Measurements from ENCODE around the gene ZFAND5.

Gene ZFAND5

GRCh38 chr9:72364679-72365524, at the start of gene ZFAND5:
Gene ZFAND5, minus strand, starts transcription at chr9:72365208. Its CDS starts 4,430 bp downstream, at chr9:72360778.
- TF ChIP-seq CTCF (IDR thresholded peaks at IDR 0.05; ENCODE audit: low read depth, low read length), result no peak
- peak within 1 kb of the TSS; percentile 81 for H3K4me3 ChIP-seq (ENCODE audit: low read depth, low read length)

GRCh38 chr9:72412483-72413040, 47.6 kb upstream of the ZFAND5 start:
- no peak overlapping the region for H3K4me3 ChIP-seq (ENCODE audit: low read depth, low read length)
- TF ChIP-seq CTCF (IDR thresholded peaks at IDR 0.05; ENCODE audit: low read depth, low read length), result no peak

- H3K4me3 ChIP-seq (ENCODE audit: low read depth, low read length), result no peak overlapping the region
- TF ChIP-seq CTCF (IDR thresholded peaks at IDR 0.05; ENCODE audit: low read depth, low read length), result no peak
Measured at GRCh38 chr9:72410214-72410613, 45.2 kb upstream of the ZFAND5 start.

- no peak for TF ChIP-seq CTCF (IDR thresholded peaks at IDR 0.05; ENCODE audit: low read depth, low read length)
- H3K4me3 ChIP-seq (ENCODE audit: low read depth, low read length), result no peak overlapping the region
Measured at GRCh38 chr9:72407114-72407513, 42.1 kb upstream of the ZFAND5 start.

GRCh38 chr9:72402744-72403143, 37.7 kb upstream of the ZFAND5 start:
- TF ChIP-seq CTCF (IDR thresholded peaks at IDR 0.05; ENCODE audit: low read depth, low read length), result no peak
- no peak overlapping the region for H3K4me3 ChIP-seq (ENCODE audit: low read depth, low read length)

GRCh38 chr9:72401396-72401795, 36.4 kb upstream of the ZFAND5 start:
- TF ChIP-seq CTCF (IDR thresholded peaks at IDR 0.05; ENCODE audit: low read depth, low read length), result no peak
- H3K4me3 ChIP-seq (ENCODE audit: low read depth, low read length), result no peak overlapping the region

GRCh38 chr9:72400866-72401265, 35.9 kb upstream of the ZFAND5 start:
- no peak for TF ChIP-seq CTCF (IDR thresholded peaks at IDR 0.05; ENCODE audit: low read depth, low read length)
- H3K4me3 ChIP-seq (ENCODE audit: low read depth, low read length), result no peak overlapping the region

Measured in WI38 (cell line).